Endothelial cell of umbilical vein (primary cell): ENCODE results near the gene SPSB1. TPM values are rescaled to one million over a fixed set of nuclear protein-coding genes. Genes with fewer than 3 reads are reported as not detected.

Experiments used
- BruUV-seq: library from RNA; stranded (reverse); fragments of 400-500 nt; replicated peaks from 2 replicates; lab custom pipeline; 2021; lab: Mats Ljungman, UMichigan
- CTCF ChIA-PET: fragments of 300-600, 350-600 bp; sonication (Branson Sonifier 250); formaldehyde crosslinking; loops from one replicate; lab custom pipeline; 2021; ENCODE audit warnings: antibody characterized with exemption, inconsistent platforms; lab: Charles Lee
- POLR2A ChIA-PET: fragments of 300-600, 350-600 bp; sonication (Branson Sonifier 250); formaldehyde crosslinking; loops from one replicate; lab custom pipeline; 2021; ENCODE audit warnings: antibody characterized with exemption, inconsistent platforms; lab: Charles Lee
- DNase-seq: peaks from one replicate; pipeline ENCODE4 v3.0.0-alpha.2; 2011; ENCODE audit warnings: low read depth, low spot score
- FAIRE-seq: peaks from 2 replicates; lab custom pipeline; 2011; peaks lifted over from hg19 to GRCh38; lab: Jason Lieb, UNC
- H2AFZ ChIP-seq: 2 replicates; pipeline ENCODE4 v1.6.0; 2012; ENCODE audit warnings: low read depth, low read length, control low read depth, inconsistent platforms
- H3K27ac ChIP-seq: 2 replicates; pipeline ENCODE4 v1.5.1; 2011; ENCODE audit warnings: low read depth, mild to moderate bottlenecking, control low read depth, low read length, moderate library complexity; ENCODE audit not compliant: insufficient read depth
- H3K27me3 ChIP-seq, 2 experiments: 2 replicates each; pipeline versions ENCODE4 v1.6.0 to v1.6.1; 2011; ENCODE audit warnings: low read length in 2 of 2, mixed read lengths in 1 of 2; ENCODE audit not compliant: control insufficient read depth in 2 of 2, insufficient read depth in 2 of 2
- H3K36me3 ChIP-seq, 2 experiments: 2 replicates in 1 of 2; 3 replicates in 1 of 2; pipeline ENCODE4 v1.5.1; 2011; ENCODE audit warnings: low read length in 2 of 2, mild to moderate bottlenecking in 1 of 2, moderate library complexity in 1 of 2; ENCODE audit not compliant: control insufficient read depth in 2 of 2, insufficient read depth in 2 of 2; ENCODE audit errors: extremely low read depth in 1 of 2
- H3K4me1 ChIP-seq: 3 replicates; pipeline ENCODE4 v1.5.1; 2011; ENCODE audit warnings: mild to moderate bottlenecking, low read length; ENCODE audit not compliant: control insufficient read depth, insufficient read depth; ENCODE audit errors: extremely low read depth
- H3K4me2 ChIP-seq: 2 replicates; pipeline ENCODE4 v1.6.1; 2011; ENCODE audit warnings: low read length, control low read depth, mixed read lengths; ENCODE audit not compliant: insufficient read depth
- H3K4me3 ChIP-seq, 3 experiments: fragments of 200-600 bp in 1 of 3; sonication (generic), shearing (Covaris generic) in 1 of 3; replicated peaks in 1 of 3; 2 replicates each; pipeline ENCODE4 v1.5.1; 2011 to 2016; ENCODE audit warnings: control low read depth in 3 of 3, low read length in 3 of 3, mild to moderate bottlenecking in 2 of 3, inconsistent platforms in 1 of 3, low read depth in 1 of 3, moderate library complexity in 1 of 3; ENCODE audit not compliant: insufficient read depth in 1 of 3
- H3K79me2 ChIP-seq: 2 replicates; pipeline ENCODE4 v1.6.0; 2012; ENCODE audit warnings: low read length, inconsistent platforms; ENCODE audit not compliant: control insufficient read depth, insufficient read depth
- H3K9ac ChIP-seq: replicated peaks from 2 replicates; pipeline ENCODE3; 2011; ENCODE audit warnings: low read length, control low read depth; ENCODE audit not compliant: insufficient read depth; ENCODE audit errors: extremely low read depth
- H3K9me1 ChIP-seq: replicated peaks from 3 replicates; pipeline ENCODE4 v1.6.0; 2011; ENCODE audit warnings: mild to moderate bottlenecking, low read length; ENCODE audit not compliant: control insufficient read depth, insufficient read depth; ENCODE audit errors: extremely low read depth
- H3K9me3 ChIP-seq: replicated peaks from 2 replicates; pipeline ENCODE4 v1.5.1; 2012; ENCODE audit warnings: low read length, inconsistent platforms; ENCODE audit not compliant: control insufficient read depth, insufficient read depth
- H4K20me1 ChIP-seq: replicated peaks from 2 replicates; pipeline ENCODE3; 2011; ENCODE audit warnings: mild to moderate bottlenecking, low read length; ENCODE audit not compliant: control insufficient read depth, insufficient read depth; ENCODE audit errors: extremely low read depth
- CTCF ChIP-seq, 2 donors: IDR thresholded peaks; 1 replicate in 1 of 2; 2 replicates in 1 of 2; pipeline ENCODE4 v1.5.1; 2011; ENCODE audit warnings: low read length in 2 of 2, mild to moderate bottlenecking in 2 of 2, moderate library complexity in 2 of 2, control low read depth in 1 of 2, inconsistent platforms in 1 of 2, low read depth in 1 of 2; ENCODE audit not compliant: insufficient read depth in 1 of 2; ENCODE audit errors: extremely low read depth in 1 of 2
- EZH2 ChIP-seq: IDR thresholded peaks from 2 replicates; pipeline ENCODE4 v1.6.1; 2012; ENCODE audit warnings: borderline replicate concordance, low read depth, mild to moderate bottlenecking, moderate library complexity, low read length, inconsistent platforms; ENCODE audit not compliant: severe bottlenecking
- FOS ChIP-seq: IDR thresholded peaks from 2 replicates; pipeline ENCODE4 v1.6.1; 2011; ENCODE audit warnings: mild to moderate bottlenecking, low read length, moderate library complexity, borderline replicate concordance; ENCODE audit not compliant: insufficient read depth
- GATA2 ChIP-seq: IDR thresholded peaks from 2 replicates; pipeline ENCODE4 v1.7.0; 2011; ENCODE audit warnings: low read depth, mild to moderate bottlenecking, moderate library complexity, mixed read lengths, low read length; ENCODE audit not compliant: insufficient read length, insufficient read depth
- JUN ChIP-seq: IDR thresholded peaks from 2 replicates; pipeline ENCODE4 v1.6.1; 2011; ENCODE audit warnings: borderline replicate concordance, low read depth; ENCODE audit not compliant: insufficient read length, insufficient read depth
- MYC ChIP-seq: IDR thresholded peaks from one replicate; pipeline ENCODE4 v1.6.1; 2011; ENCODE audit warnings: mild to moderate bottlenecking, low read depth, low read length
- POLR2A ChIP-seq: IDR thresholded peaks from 2 replicates; pipeline ENCODE4 v1.6.1; 2012; ENCODE audit warnings: low read depth, mild to moderate bottlenecking, control low read depth, low read length
- POLR2AphosphoS5 ChIP-seq: IDR thresholded peaks from 2 replicates; pipeline ENCODE4 v1.6.1; 2012; ENCODE audit warnings: low read depth, mild to moderate bottlenecking, control low read depth, low read length, moderate library complexity; ENCODE audit not compliant: insufficient read depth
- dilution Hi-C: fragments of 300-500 bp; cut with MboI; formaldehyde crosslinking; loops from one replicate; pipeline ENCODE4 v1.15.0; 2019; ENCODE audit warnings: low sequenced_read_pairs; ENCODE audit not compliant: extremely low pct_ligation_motif_present
- intact Hi-C: fragments of 100-400 bp; cut with micrococcal nuclease; formaldehyde crosslinking; loops from one replicate; pipeline ENCODE4 v1.10.0; 2022
- polyA plus RNA-seq, 4 experiments: library from polyadenylated mRNA; depleted of rRNA in 3 of 4; stranded (reverse) in 3 of 4; unstranded in 1 of 4; fragments of >200 nt; gene quantifications; 2 replicates each; pipeline versions ENCODE4 v1.2.1 to v1.2.3, GENCODE V29; 2011 to 2012; ENCODE audit warnings: missing spikeins in 1 of 4
- total RNA-seq: library from RNA; stranded (reverse); gene quantifications from 2 replicates; pipeline ENCODE4 v1.2.3, GENCODE V29; 2021

SPSB1 gene
- total and polyA plus RNA-seq, 2 donors (not counting 3 experiments of a cell fraction or from before 2014, with no cell fraction given), result 41.9 to 61.2 TPM

GRCh38 chr1:9357958-9358357, 65.3 kb downstream of the SPSB1 start:
- Histone ChIP-seq H3K9ac (no peak overlapping the region), H3K79me2 (peaks cover 83% of the 10 kb centered on the region), H3K4me3 (no peak overlapping the region), H2AFZ (no peak overlapping the region), H3K36me3 (peaks cover 4 to 48% of the 10 kb centered on the region in 2 experiments), H3K4me1 (peaks cover 17% of the 10 kb centered on the region), H3K27ac (no peak overlapping the region), H3K9me3 (no peaks in the 10 kb centered on the region), H4K20me1 (no peaks in the 10 kb centered on the region), H3K27me3 (no peaks in the 10 kb centered on the region), H3K4me2 (no peak overlapping the region), H3K9me1 (no peaks in the 10 kb centered on the region)
- FAIRE-seq (no peak), DNase-seq (no peak)
- no TSS peak for BruUV-seq
- TF ChIP-seq JUN (no peak), FOS (no peak), GATA2 (no peak), MYC (no peak), POLR2AphosphoS5 (no peak), CTCF (IDR thresholded peaks at IDR 0.05; ENCODE audit: extremely low read depth in 1 of 2, insufficient read depth in 1 of 2, low read depth in 1 of 2, low read length in 2 of 2) (no peak), EZH2 (no peak), POLR2A (no peak)
- POLR2A ChIA-PET, result no interaction called here
- CTCF ChIA-PET, result no interaction called here
- intact Hi-C loops, result no loop called here
- dilution Hi-C loops, result no loop called here
